Stimulated activated CD4-positive, alpha-beta T cell treated with anti-CD3 and anti-CD28 coated beads, Interleukin-1b, Interleukin-23, amount 100 ng/mL, for 24 hours (primary cell): Measurements from ENCODE around the gene AKAP7.
A peak's percentile ranks its signal among the peaks of the same experiment; 100 is the strongest.

ENCODE experiments used
- DNase-seq, 4 experiments: peaks; one replicate each; pipeline ENCODE4 v3.0.0-alpha.2; 2020; ENCODE audit warnings: low read depth in 4 of 4, low spot score in 1 of 4

The AKAP7 gene

GRCh38 chr6:131199568-131200272 lies 64.5 kb downstream of the AKAP7 start:
- DNase-seq: peak in 3 of 4 experiments; percentile 30 to 37 (median 35)

- DNase-seq: no peak
Measured at GRCh38 chr6:131205481-131206244, 70.4 kb downstream of the AKAP7 start.

- no peak for DNase-seq
Measured at GRCh38 chr6:131206463-131207251, 71.4 kb downstream of the AKAP7 start.

GRCh38 chr6:131208787-131209186 lies 73.5 kb downstream of the AKAP7 start:
- DNase-seq: no peak

GRCh38 chr6:131210469-131210868 lies 75.2 kb downstream of the AKAP7 start:
- no peak for DNase-seq

- no peak for DNase-seq
Measured at GRCh38 chr6:131212024-131212423, 76.8 kb downstream of the AKAP7 start.

GRCh38 chr6:131212913-131213312 lies 77.6 kb downstream of the AKAP7 start:
- no peak for DNase-seq

GRCh38 chr6:131213501-131213990 lies 78.3 kb downstream of the AKAP7 start:
- DNase-seq: no peak

GRCh38 chr6:131215219-131215618 lies 80.0 kb downstream of the AKAP7 start:
- DNase-seq: no peak

GRCh38 chr6:131216246-131216645 lies 81.0 kb downstream of the AKAP7 start:
- no peak for DNase-seq

GRCh38 chr6:131222773-131223172 lies 87.5 kb downstream of the AKAP7 start:
- no peak for DNase-seq

GRCh38 chr6:131223416-131223815 lies 88.1 kb downstream of the AKAP7 start:
- DNase-seq: no peak

GRCh38 chr6:131225127-131225526 lies 89.9 kb downstream of the AKAP7 start:
- DNase-seq: no peak

- no peak for DNase-seq
Measured at GRCh38 chr6:131225959-131226358, 90.7 kb downstream of the AKAP7 start.

GRCh38 chr6:131226459-131227157 lies 91.3 kb downstream of the AKAP7 start:
- DNase-seq: no peak

- DNase-seq: no peak
Measured at GRCh38 chr6:131227158-131227543, 91.9 kb downstream of the AKAP7 start.

GRCh38 chr6:131231103-131231502 lies 95.8 kb downstream of the AKAP7 start:
- no peak for DNase-seq

- DNase-seq: no peak
Measured at GRCh38 chr6:131231891-131232290, 96.6 kb downstream of the AKAP7 start.

- DNase-seq: no peak
Measured at GRCh38 chr6:131244942-131245341, 109.7 kb downstream of the AKAP7 start.

GRCh38 chr6:131250122-131250521 lies 114.9 kb downstream of the AKAP7 start:
- peak in 1 of 4 experiments; percentile 9 for DNase-seq

- DNase-seq: no peak
Measured at GRCh38 chr6:131250936-131251335, 115.7 kb downstream of the AKAP7 start.
